CD8-positive, alpha-beta memory T cell (primary cell): ENCODE results near the gene RASA4B. TPM values are rescaled to one million over a fixed set of nuclear protein-coding genes. Genes with fewer than 3 reads are reported as not detected.
"Not testable (repeated sequence)": the region's sequence is repeated elsewhere in the genome, so short reads cannot be mapped to it uniquely, and the experiment has no call there.

ENCODE experiments used
- CTCF ChIA-PET: fragments of 350-600 bp; sonication (Branson Sonifier 250); formaldehyde crosslinking; loops from one replicate; lab custom pipeline; 2021; ENCODE audit warnings: antibody characterized with exemption; lab: Charles Lee
- POLR2A ChIA-PET: fragments of 350-600 bp; sonication (Branson Sonifier 250); formaldehyde crosslinking; loops from one replicate; lab custom pipeline; 2021; ENCODE audit warnings: antibody characterized with exemption; lab: Charles Lee
- DNase-seq, 5 donors: peaks; one replicate each; pipeline versions ENCODE4 v3.0.0 to v3.0.0-alpha.2; 2020 to 2022; ENCODE audit warnings: mixed read lengths in 1 of 5
- H3K27ac ChIP-seq: one replicate; pipeline ENCODE4 v1.7.0; 2013; ENCODE audit warnings: low read depth, mild to moderate bottlenecking, low read length, moderate library complexity
- H3K27me3 ChIP-seq: 2 replicates; pipeline ENCODE4 v1.7.0; 2013; ENCODE audit warnings: low read length, mild to moderate bottlenecking; ENCODE audit not compliant: insufficient read depth, poor library complexity, severe bottlenecking
- H3K36me3 ChIP-seq: 2 replicates; pipeline ENCODE4 v1.7.0; 2013; ENCODE audit warnings: mild to moderate bottlenecking, low read length, moderate library complexity; ENCODE audit not compliant: insufficient read depth
- H3K4me1 ChIP-seq: 2 replicates; pipeline ENCODE4 v1.7.0; 2013; ENCODE audit warnings: mild to moderate bottlenecking, low read length, moderate library complexity; ENCODE audit not compliant: insufficient read depth
- H3K4me3 ChIP-seq: 2 replicates; pipeline ENCODE4 v1.7.0; 2013; ENCODE audit warnings: mild to moderate bottlenecking, low read length
- H3K9me3 ChIP-seq: 2 replicates; pipeline ENCODE4 v1.7.0; 2013; ENCODE audit warnings: mild to moderate bottlenecking, low read length
- H3K27ac Mint-ChIP-seq, 8 donors: one replicate each; pipeline ENCODE4 v1.8.0; 2020 to 2021; ENCODE audit warnings: mixed read lengths in 8 of 8, mild to moderate bottlenecking in 6 of 8, inconsistent platforms in 3 of 8, moderate library complexity in 3 of 8
- H3K27me3 Mint-ChIP-seq, 2 donors: one replicate each; pipeline ENCODE4 v1.8.0; 2020 to 2021; ENCODE audit warnings: mixed read lengths in 2 of 2, mild to moderate bottlenecking in 1 of 2, moderate library complexity in 1 of 2
- H3K36me3 Mint-ChIP-seq, 3 donors: one replicate each; pipeline ENCODE4 v1.8.0; 2020 to 2021; ENCODE audit warnings: mixed read lengths in 3 of 3, inconsistent platforms in 1 of 3, mild to moderate bottlenecking in 1 of 3
- H3K4me1 Mint-ChIP-seq, 3 donors: one replicate each; pipeline ENCODE4 v1.8.0; 2020 to 2021; ENCODE audit warnings: mixed read lengths in 3 of 3, inconsistent platforms in 1 of 3, mild to moderate bottlenecking in 1 of 3
- H3K4me3 Mint-ChIP-seq, 7 donors: one replicate each; pipeline ENCODE4 v1.8.0; 2020 to 2021; ENCODE audit warnings: mixed read lengths in 7 of 7, mild to moderate bottlenecking in 6 of 7, moderate library complexity in 4 of 7, inconsistent platforms in 2 of 7
- H3K9me3 Mint-ChIP-seq, 5 donors: one replicate each; pipeline ENCODE4 v1.8.0; 2020 to 2022; ENCODE audit warnings: mixed read lengths in 5 of 5, mild to moderate bottlenecking in 3 of 5, moderate library complexity in 2 of 5, inconsistent platforms in 1 of 5
- polyA plus RNA-seq: library from polyadenylated mRNA; unstranded; fragments of 300-500 nt; fragmentation: Illumina TruSeq; gene quantifications from one replicate; pipeline ENCODE4 v1.2.3, GENCODE V29; 2021
- total RNA-seq, 2 experiments: library from RNA; stranded (reverse); gene quantifications; one replicate each; pipeline ENCODE4 v1.2.3, GENCODE V29; 2021

Gene RASA4B
- total and polyA plus RNA-seq, 3 experiments from 2014 or later = 10.8 to 23.9 (median 22.0) TPM

- H3K27ac Mint-ChIP-seq, H3K27ac ChIP-seq, H3K4me1 ChIP-seq, CTCF ChIA-PET, H3K36me3 Mint-ChIP-seq, DNase-seq, H3K9me3 ChIP-seq, H3K4me3 Mint-ChIP-seq, H3K9me3 Mint-ChIP-seq, H3K36me3 ChIP-seq, H3K4me1 Mint-ChIP-seq, H3K4me3 ChIP-seq, POLR2A ChIA-PET, H3K27me3 Mint-ChIP-seq, H3K27me3 ChIP-seq: not testable (repeated sequence)
Measured at GRCh38 chr7:102540604-102541003, 23.0 kb upstream of the RASA4B start.

DNA sequence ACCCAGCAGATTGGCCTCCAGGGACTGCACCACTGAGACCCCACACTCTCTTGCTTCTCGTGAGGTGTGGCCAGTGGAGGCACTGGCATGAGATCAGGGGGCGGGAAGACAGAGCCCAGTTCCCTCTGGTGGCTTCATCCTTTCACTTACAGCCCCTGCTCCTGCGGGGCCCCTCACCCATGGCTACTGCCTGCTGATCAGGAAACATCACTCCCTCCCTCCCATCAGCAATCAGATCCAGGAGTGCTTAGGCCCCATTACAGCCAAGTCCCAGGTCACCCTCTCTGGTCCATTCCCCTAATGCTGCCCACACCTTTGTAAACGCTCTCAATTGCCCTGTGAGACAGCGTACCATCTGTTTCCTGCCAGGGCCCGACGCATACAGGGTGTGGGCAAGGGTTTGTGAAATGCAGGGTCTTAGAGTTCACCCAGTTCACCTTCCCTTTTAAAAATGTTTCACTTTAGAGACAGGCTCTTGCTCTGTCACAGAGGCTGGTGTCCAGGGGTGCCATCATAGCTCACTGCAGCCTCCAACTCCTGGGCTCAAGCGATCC lies 17.6 kb upstream of the RASA4B start:
- H3K27me3 ChIP-seq, H3K9me3 ChIP-seq, H3K36me3 ChIP-seq, H3K27ac Mint-ChIP-seq, H3K4me1 ChIP-seq, H3K36me3 Mint-ChIP-seq, H3K4me3 ChIP-seq, POLR2A ChIA-PET, CTCF ChIA-PET, H3K9me3 Mint-ChIP-seq, H3K4me1 Mint-ChIP-seq, H3K27ac ChIP-seq, H3K4me3 Mint-ChIP-seq, DNase-seq, H3K27me3 Mint-ChIP-seq: not testable (repeated sequence)

- DNase-seq, CTCF ChIA-PET, H3K4me3 ChIP-seq, POLR2A ChIA-PET, H3K27me3 Mint-ChIP-seq, H3K27ac ChIP-seq, H3K9me3 ChIP-seq, H3K36me3 ChIP-seq, H3K27me3 ChIP-seq, H3K4me1 ChIP-seq, H3K4me3 Mint-ChIP-seq, H3K4me1 Mint-ChIP-seq, H3K36me3 Mint-ChIP-seq, H3K9me3 Mint-ChIP-seq: not testable (repeated sequence)
- H3K27ac Mint-ChIP-seq = peak overlapping the region in 1 of 8 donors; percentile 93
Measured at GRCh38 chr7:102532127-102532526, 14.6 kb upstream of the RASA4B start.

DNA sequence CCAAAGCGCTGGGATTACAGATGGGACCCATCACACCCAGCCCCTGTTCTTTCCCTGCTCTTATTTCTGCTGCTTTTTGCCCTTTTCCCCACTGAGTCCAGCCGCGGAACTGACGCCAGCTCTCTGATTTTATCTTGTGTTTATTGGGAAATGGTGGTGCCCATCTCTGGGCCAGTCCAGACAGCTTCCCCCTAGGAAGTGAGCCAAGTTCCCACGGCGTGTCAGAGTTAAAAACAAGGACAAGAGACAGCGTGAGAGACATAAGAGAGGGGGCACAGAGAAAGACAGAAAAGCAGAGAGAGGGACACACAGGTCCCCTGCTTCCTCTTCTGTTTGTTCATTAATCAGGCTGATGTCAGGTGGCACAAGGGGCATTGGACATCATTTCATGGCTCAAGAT lies 14.0 kb upstream of the RASA4B start:
- H3K27me3 Mint-ChIP-seq, H3K4me1 Mint-ChIP-seq, POLR2A ChIA-PET, H3K4me3 Mint-ChIP-seq, H3K9me3 Mint-ChIP-seq, CTCF ChIA-PET, H3K4me1 ChIP-seq, H3K27me3 ChIP-seq, H3K27ac ChIP-seq, H3K36me3 ChIP-seq, H3K9me3 ChIP-seq, DNase-seq, H3K4me3 ChIP-seq, H3K36me3 Mint-ChIP-seq, H3K27ac Mint-ChIP-seq: not testable (repeated sequence)

DNA sequence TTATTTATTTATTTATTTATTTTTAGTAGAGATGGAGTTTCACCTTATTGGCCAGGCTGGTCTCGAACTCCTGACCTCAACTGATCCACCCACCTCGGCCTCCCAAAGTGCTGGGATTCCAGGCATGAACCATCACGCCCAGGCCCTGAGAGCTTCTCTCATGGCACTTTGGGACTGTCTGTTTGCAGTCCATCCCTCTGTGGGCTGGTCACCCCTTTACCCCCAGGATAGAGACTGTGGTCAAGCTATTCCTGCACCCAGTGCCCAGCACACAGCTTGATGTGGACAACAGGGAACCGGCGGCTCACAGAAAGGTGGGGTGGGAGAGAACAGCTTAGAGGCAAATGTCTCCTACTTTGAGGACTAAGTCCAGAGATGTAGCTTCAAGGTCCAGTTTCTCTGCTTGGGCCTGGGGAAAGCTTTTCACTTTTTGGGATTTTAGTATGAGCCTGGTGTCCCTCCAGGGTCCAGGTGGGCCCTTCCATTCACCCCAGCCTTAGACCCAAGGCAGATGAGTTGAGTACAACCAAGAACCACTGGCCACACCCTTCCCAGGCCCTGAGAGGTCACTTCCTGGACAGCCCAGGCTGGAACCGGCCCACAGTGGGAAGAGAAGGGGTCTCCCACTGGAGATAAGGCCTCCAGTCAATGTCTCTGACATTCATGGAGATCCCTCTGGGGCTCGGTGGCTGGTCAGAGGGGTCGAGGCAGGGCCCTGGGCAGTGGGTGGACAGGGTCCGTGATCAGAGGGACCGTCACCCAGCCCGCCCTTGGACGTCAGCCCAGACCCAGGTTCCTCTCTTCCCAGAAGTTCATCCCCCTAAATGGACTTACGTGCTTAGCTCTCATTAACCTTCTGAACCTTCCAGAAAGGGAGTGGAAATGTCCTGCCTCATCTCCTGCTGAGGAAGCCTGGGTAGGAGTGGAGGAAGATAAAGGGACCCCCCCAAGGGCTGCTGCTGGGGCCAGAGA lies 10.5 kb upstream of the RASA4B start:
- DNase-seq, H3K4me1 ChIP-seq, H3K9me3 ChIP-seq, H3K36me3 Mint-ChIP-seq, H3K27me3 Mint-ChIP-seq, H3K4me1 Mint-ChIP-seq, CTCF ChIA-PET, H3K4me3 ChIP-seq, H3K27me3 ChIP-seq, H3K36me3 ChIP-seq, H3K27ac Mint-ChIP-seq, H3K4me3 Mint-ChIP-seq, H3K9me3 Mint-ChIP-seq, H3K27ac ChIP-seq, POLR2A ChIA-PET: not testable (repeated sequence)

DNA sequence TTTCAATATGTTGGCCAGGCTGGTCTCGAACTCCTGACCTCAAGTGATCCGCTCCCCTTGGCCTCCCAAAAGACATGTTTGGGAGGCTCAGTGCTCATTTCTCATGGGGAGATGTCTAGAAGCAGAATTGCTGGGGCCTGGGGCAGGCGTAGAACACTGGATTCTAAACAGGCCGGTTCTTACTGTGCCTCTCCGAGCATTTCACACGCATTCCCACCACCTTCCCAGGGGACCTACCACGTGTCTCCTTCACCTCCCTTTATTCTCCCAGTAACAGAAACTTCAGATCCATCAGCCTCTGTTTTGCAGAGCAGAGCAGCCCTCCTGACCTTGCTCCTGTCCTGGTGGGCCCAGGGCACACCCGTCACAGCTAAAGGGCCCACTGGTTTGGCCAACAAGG lies 9.6 kb upstream of the RASA4B start:
- H3K4me3 ChIP-seq, H3K36me3 Mint-ChIP-seq, H3K9me3 Mint-ChIP-seq, H3K27ac ChIP-seq, H3K9me3 ChIP-seq, H3K4me3 Mint-ChIP-seq, POLR2A ChIA-PET, H3K27me3 ChIP-seq, H3K4me1 ChIP-seq, DNase-seq, H3K4me1 Mint-ChIP-seq, H3K27me3 Mint-ChIP-seq, CTCF ChIA-PET, H3K36me3 ChIP-seq, H3K27ac Mint-ChIP-seq: not testable (repeated sequence)

GRCh38 chr7:102524803-102525202 lies 7.2 kb upstream of the RASA4B start:
- POLR2A ChIA-PET = not testable (repeated sequence)

DNA sequence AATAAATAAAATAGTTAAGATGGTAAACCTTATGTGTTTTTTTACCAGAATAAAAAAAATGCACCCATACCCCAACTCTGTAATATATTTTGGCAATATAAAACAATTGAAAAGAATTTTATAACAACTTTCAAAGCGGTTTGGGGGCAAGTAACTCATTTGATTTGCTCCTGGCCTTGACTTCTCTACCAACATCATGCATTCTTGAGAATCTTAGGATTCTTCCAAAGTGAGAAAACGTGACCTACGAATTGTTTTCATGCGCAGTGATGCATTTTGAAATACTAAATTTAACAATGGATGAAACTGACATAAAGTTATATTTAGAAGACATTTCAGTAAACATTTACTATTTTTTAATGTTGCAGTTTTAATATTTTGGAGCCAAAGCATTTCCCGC lies 3.2 kb upstream of the RASA4B start:
- H3K27me3 Mint-ChIP-seq = not testable (repeated sequence)

More at GRCh38 chr7:102524803-102525202, 7.2 kb upstream of the RASA4B start:
- CTCF ChIA-PET, H3K4me1 ChIP-seq, H3K27me3 ChIP-seq, H3K27me3 Mint-ChIP-seq, H3K36me3 ChIP-seq, H3K9me3 Mint-ChIP-seq, H3K4me3 Mint-ChIP-seq, H3K4me3 ChIP-seq, H3K27ac ChIP-seq, H3K27ac Mint-ChIP-seq, H3K36me3 Mint-ChIP-seq, H3K4me1 Mint-ChIP-seq, DNase-seq, H3K9me3 ChIP-seq: not testable (repeated sequence)

More for the DNA sequence above, 3.2 kb upstream of the RASA4B start:
- H3K4me1 Mint-ChIP-seq, H3K4me1 ChIP-seq, H3K36me3 Mint-ChIP-seq, H3K9me3 ChIP-seq, DNase-seq, H3K27me3 ChIP-seq, H3K27ac Mint-ChIP-seq, H3K36me3 ChIP-seq, CTCF ChIA-PET, H3K9me3 Mint-ChIP-seq, H3K27ac ChIP-seq, POLR2A ChIA-PET, H3K4me3 ChIP-seq, H3K4me3 Mint-ChIP-seq: not testable (repeated sequence)
